NT2/D1 (cell line): ENCODE data around the gene SOAT2.

Source experiments
- SUZ12 ChIP-seq: IDR thresholded peaks from 2 replicates; pipeline ENCODE4 v1.6.1; 2011; ENCODE audit not compliant: insufficient read length, insufficient read depth; ENCODE audit errors: extremely low read depth
- YY1 ChIP-seq: IDR thresholded peaks from 2 replicates; pipeline ENCODE4 v1.6.1; 2011; ENCODE audit not compliant: insufficient read length, insufficient read depth
- ZNF274 ChIP-seq: IDR thresholded peaks from 2 replicates; pipeline ENCODE4 v1.6.1; 2011; ENCODE audit warnings: mild to moderate bottlenecking, low read depth, low read length

DNA sequence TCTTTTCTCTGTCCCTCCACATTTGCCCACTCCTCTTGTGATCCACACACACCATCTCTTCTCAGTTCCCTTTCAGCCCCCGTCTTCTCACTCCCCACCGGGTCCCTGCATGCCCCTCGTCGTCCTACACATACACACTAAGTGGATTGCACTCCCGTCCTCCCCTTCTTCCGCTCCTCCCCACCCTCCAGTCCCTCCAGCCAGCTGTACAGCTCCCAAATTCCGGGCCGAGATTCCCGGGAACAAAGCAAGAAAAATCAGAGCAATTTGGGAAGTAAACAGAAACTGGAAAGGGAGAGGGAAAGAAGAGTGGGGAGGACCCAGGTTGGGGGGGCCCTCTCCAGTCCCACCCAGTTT is 6.1 kb upstream of the SOAT2 start:
- TF ChIP-seq ZNF274 (no peak), YY1 (no peak), SUZ12 (no peak)
